Endothelial cell of umbilical vein (primary cell): ENCODE data around the gene TMEM114. TPM values are rescaled to one million over a fixed set of nuclear protein-coding genes. Genes with fewer than 3 reads are reported as not detected.

Experiments used
- BruUV-seq: library from RNA; stranded (reverse); fragments of 400-500 nt; replicated peaks from 2 replicates; lab custom pipeline; 2021; lab: Mats Ljungman, UMichigan
- CTCF ChIA-PET: fragments of 300-600, 350-600 bp; sonication (Branson Sonifier 250); formaldehyde crosslinking; loops from one replicate; lab custom pipeline; 2021; ENCODE audit warnings: antibody characterized with exemption, inconsistent platforms; lab: Charles Lee
- POLR2A ChIA-PET: fragments of 300-600, 350-600 bp; sonication (Branson Sonifier 250); formaldehyde crosslinking; loops from one replicate; lab custom pipeline; 2021; ENCODE audit warnings: antibody characterized with exemption, inconsistent platforms; lab: Charles Lee
- DNase-seq: peaks from one replicate; pipeline ENCODE4 v3.0.0-alpha.2; 2011; ENCODE audit warnings: low read depth, low spot score
- FAIRE-seq: peaks from 2 replicates; lab custom pipeline; 2011; peaks lifted over from hg19 to GRCh38; lab: Jason Lieb, UNC
- H2AFZ ChIP-seq: 2 replicates; pipeline ENCODE4 v1.6.0; 2012; ENCODE audit warnings: low read depth, low read length, control low read depth, inconsistent platforms
- H3K27ac ChIP-seq: 2 replicates; pipeline ENCODE4 v1.5.1; 2011; ENCODE audit warnings: low read depth, mild to moderate bottlenecking, control low read depth, low read length, moderate library complexity; ENCODE audit not compliant: insufficient read depth
- H3K27me3 ChIP-seq, 2 experiments: 2 replicates each; pipeline versions ENCODE4 v1.6.0 to v1.6.1; 2011; ENCODE audit warnings: low read length in 2 of 2, mixed read lengths in 1 of 2; ENCODE audit not compliant: control insufficient read depth in 2 of 2, insufficient read depth in 2 of 2
- H3K36me3 ChIP-seq, 2 experiments: 2 replicates in 1 of 2; 3 replicates in 1 of 2; pipeline ENCODE4 v1.5.1; 2011; ENCODE audit warnings: low read length in 2 of 2, mild to moderate bottlenecking in 1 of 2, moderate library complexity in 1 of 2; ENCODE audit not compliant: control insufficient read depth in 2 of 2, insufficient read depth in 2 of 2; ENCODE audit errors: extremely low read depth in 1 of 2
- H3K4me1 ChIP-seq: 3 replicates; pipeline ENCODE4 v1.5.1; 2011; ENCODE audit warnings: mild to moderate bottlenecking, low read length; ENCODE audit not compliant: control insufficient read depth, insufficient read depth; ENCODE audit errors: extremely low read depth
- H3K4me2 ChIP-seq: 2 replicates; pipeline ENCODE4 v1.6.1; 2011; ENCODE audit warnings: low read length, control low read depth, mixed read lengths; ENCODE audit not compliant: insufficient read depth
- H3K4me3 ChIP-seq, 3 experiments: fragments of 200-600 bp in 1 of 3; sonication (generic), shearing (Covaris generic) in 1 of 3; replicated peaks in 1 of 3; 2 replicates each; pipeline ENCODE4 v1.5.1; 2011 to 2016; ENCODE audit warnings: control low read depth in 3 of 3, low read length in 3 of 3, mild to moderate bottlenecking in 2 of 3, inconsistent platforms in 1 of 3, low read depth in 1 of 3, moderate library complexity in 1 of 3; ENCODE audit not compliant: insufficient read depth in 1 of 3
- H3K79me2 ChIP-seq: 2 replicates; pipeline ENCODE4 v1.6.0; 2012; ENCODE audit warnings: low read length, inconsistent platforms; ENCODE audit not compliant: control insufficient read depth, insufficient read depth
- H3K9ac ChIP-seq: replicated peaks from 2 replicates; pipeline ENCODE3; 2011; ENCODE audit warnings: low read length, control low read depth; ENCODE audit not compliant: insufficient read depth; ENCODE audit errors: extremely low read depth
- H3K9me1 ChIP-seq: replicated peaks from 3 replicates; pipeline ENCODE4 v1.6.0; 2011; ENCODE audit warnings: mild to moderate bottlenecking, low read length; ENCODE audit not compliant: control insufficient read depth, insufficient read depth; ENCODE audit errors: extremely low read depth
- H3K9me3 ChIP-seq: replicated peaks from 2 replicates; pipeline ENCODE4 v1.5.1; 2012; ENCODE audit warnings: low read length, inconsistent platforms; ENCODE audit not compliant: control insufficient read depth, insufficient read depth
- H4K20me1 ChIP-seq: replicated peaks from 2 replicates; pipeline ENCODE3; 2011; ENCODE audit warnings: mild to moderate bottlenecking, low read length; ENCODE audit not compliant: control insufficient read depth, insufficient read depth; ENCODE audit errors: extremely low read depth
- CTCF ChIP-seq, 2 donors: IDR thresholded peaks; 1 replicate in 1 of 2; 2 replicates in 1 of 2; pipeline ENCODE4 v1.5.1; 2011; ENCODE audit warnings: low read length in 2 of 2, mild to moderate bottlenecking in 2 of 2, moderate library complexity in 2 of 2, control low read depth in 1 of 2, inconsistent platforms in 1 of 2, low read depth in 1 of 2; ENCODE audit not compliant: insufficient read depth in 1 of 2; ENCODE audit errors: extremely low read depth in 1 of 2
- EZH2 ChIP-seq: IDR thresholded peaks from 2 replicates; pipeline ENCODE4 v1.6.1; 2012; ENCODE audit warnings: borderline replicate concordance, low read depth, mild to moderate bottlenecking, moderate library complexity, low read length, inconsistent platforms; ENCODE audit not compliant: severe bottlenecking
- FOS ChIP-seq: IDR thresholded peaks from 2 replicates; pipeline ENCODE4 v1.6.1; 2011; ENCODE audit warnings: mild to moderate bottlenecking, low read length, moderate library complexity, borderline replicate concordance; ENCODE audit not compliant: insufficient read depth
- GATA2 ChIP-seq: IDR thresholded peaks from 2 replicates; pipeline ENCODE4 v1.7.0; 2011; ENCODE audit warnings: low read depth, mild to moderate bottlenecking, moderate library complexity, mixed read lengths, low read length; ENCODE audit not compliant: insufficient read length, insufficient read depth
- JUN ChIP-seq: IDR thresholded peaks from 2 replicates; pipeline ENCODE4 v1.6.1; 2011; ENCODE audit warnings: borderline replicate concordance, low read depth; ENCODE audit not compliant: insufficient read length, insufficient read depth
- MAX ChIP-seq: IDR thresholded peaks from 2 replicates; pipeline ENCODE4 v1.6.1; 2011; ENCODE audit not compliant: insufficient read depth, insufficient read length
- MYC ChIP-seq: IDR thresholded peaks from one replicate; pipeline ENCODE4 v1.6.1; 2011; ENCODE audit warnings: mild to moderate bottlenecking, low read depth, low read length
- POLR2A ChIP-seq: IDR thresholded peaks from 2 replicates; pipeline ENCODE4 v1.6.1; 2012; ENCODE audit warnings: low read depth, mild to moderate bottlenecking, control low read depth, low read length
- dilution Hi-C: fragments of 300-500 bp; cut with MboI; formaldehyde crosslinking; loops from one replicate; pipeline ENCODE4 v1.15.0; 2019; ENCODE audit warnings: low sequenced_read_pairs; ENCODE audit not compliant: extremely low pct_ligation_motif_present
- intact Hi-C: fragments of 100-400 bp; cut with micrococcal nuclease; formaldehyde crosslinking; loops from one replicate; pipeline ENCODE4 v1.10.0; 2022
- polyA plus RNA-seq, 4 experiments: library from polyadenylated mRNA; depleted of rRNA in 3 of 4; stranded (reverse) in 3 of 4; unstranded in 1 of 4; fragments of >200 nt; gene quantifications; 2 replicates each; pipeline versions ENCODE4 v1.2.1 to v1.2.3, GENCODE V29; 2011 to 2012; ENCODE audit warnings: missing spikeins in 1 of 4
- total RNA-seq: library from RNA; stranded (reverse); gene quantifications from 2 replicates; pipeline ENCODE4 v1.2.3, GENCODE V29; 2021

The TMEM114 gene
- total and polyA plus RNA-seq, 2 donors (not counting 3 experiments of a cell fraction or from before 2014, with no cell fraction given), result not detected

DNA sequence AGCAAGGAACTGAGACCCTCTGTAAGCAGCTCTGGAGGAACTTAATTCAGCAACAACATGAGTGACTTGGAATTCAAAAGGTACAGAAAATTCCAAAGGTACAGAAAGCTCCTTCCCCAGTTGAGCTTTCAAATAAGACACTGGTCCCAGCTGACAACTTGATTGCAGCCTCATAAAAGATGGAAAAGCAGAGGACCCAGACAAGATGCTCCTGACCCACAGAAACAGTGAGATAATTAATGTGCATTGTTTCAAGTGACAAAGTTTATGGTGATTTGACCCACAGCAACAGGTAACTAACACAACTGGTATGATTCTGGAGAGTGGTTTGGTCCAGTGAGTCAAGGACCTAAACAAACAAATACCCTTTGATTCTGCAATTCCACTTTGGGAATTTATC is 15.2 kb upstream of the TMEM114 start:
- no peak overlapping the region for H3K4me2 ChIP-seq
- FAIRE-seq (no peak), DNase-seq (no peak)
- intact Hi-C loops, result no loop called here
- H4K20me1 ChIP-seq, result no peaks in the 10 kb centered on the region
- no peaks in the 10 kb centered on the region for H3K9me1 ChIP-seq
- H3K9ac ChIP-seq, result no peak overlapping the region
- no TSS peak for BruUV-seq
- no peaks in the 10 kb centered on the region for H3K79me2 ChIP-seq
- no peak overlapping the region for H3K4me3 ChIP-seq
- ChIA-PET CTCF (no interaction called here), POLR2A (no interaction called here)
- no peaks in the 10 kb centered on the region for H3K36me3 ChIP-seq
- H2AFZ ChIP-seq, result no peak overlapping the region
- no peaks in the 10 kb centered on the region for H3K27me3 ChIP-seq
- H3K9me3 ChIP-seq, result no peaks in the 10 kb centered on the region
- dilution Hi-C loops, result no loop called here
- TF ChIP-seq MAX (no peak), FOS (no peak), GATA2 (no peak), MYC (no peak), JUN (no peak)
- H3K4me1 ChIP-seq, result no peaks in the 10 kb centered on the region
- H3K27ac ChIP-seq, result no peak overlapping the region

DNA sequence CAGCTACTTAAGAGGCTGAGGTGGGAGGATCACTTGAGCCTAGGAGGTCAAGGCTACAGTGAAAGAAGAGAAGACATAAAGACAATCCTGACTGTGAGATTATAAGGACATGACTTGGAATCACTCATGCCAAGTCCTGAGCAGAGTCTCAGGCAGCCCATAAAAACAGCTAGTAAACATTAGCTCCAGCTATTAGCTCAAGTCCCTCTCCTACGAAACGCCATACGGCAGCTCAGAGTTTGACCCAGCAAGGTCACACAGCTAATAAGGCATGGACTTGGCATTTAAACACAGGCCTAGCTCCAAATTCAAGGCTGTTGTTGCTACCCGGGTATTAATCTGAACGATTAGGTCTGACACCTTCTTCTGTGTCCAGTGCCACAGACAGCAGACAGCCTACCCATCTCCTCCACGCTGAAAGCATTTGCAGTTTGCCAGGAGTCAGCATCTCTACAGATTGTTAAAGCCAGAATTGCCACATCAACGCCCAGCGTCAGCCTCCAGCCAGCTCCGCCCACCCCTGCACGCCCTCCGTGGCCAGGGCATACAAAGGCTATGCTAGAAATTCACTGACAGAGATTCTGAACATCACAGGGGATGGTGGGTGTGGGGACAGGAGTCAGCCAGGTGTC is 9.9 kb upstream of the TMEM114 start:
- H2AFZ ChIP-seq, result no peak overlapping the region
- dilution Hi-C loops (no loop called here), intact Hi-C loops (no loop called here)
- DNase-seq, result no peak
- H3K9ac ChIP-seq, result no peak overlapping the region
- H3K4me3 ChIP-seq, result no peak overlapping the region
- CTCF ChIA-PET, result no interaction called here
- FAIRE-seq, result no peak
- H3K79me2 ChIP-seq, result no peaks in the 10 kb centered on the region
- H3K27ac ChIP-seq, result no peak overlapping the region
- TF ChIP-seq POLR2A, result no peak
- TF ChIP-seq GATA2, result no peak
- TF ChIP-seq MAX, result no peak
- no peak for TF ChIP-seq CTCF (IDR thresholded peaks at IDR 0.05; ENCODE audit: extremely low read depth in 1 of 2, insufficient read depth in 1 of 2, low read depth in 1 of 2, low read length in 2 of 2)
- TF ChIP-seq JUN, result no peak
- no peak for TF ChIP-seq FOS
- TF ChIP-seq MYC, result no peak
- no peak for TF ChIP-seq EZH2
- no TSS peak for BruUV-seq
- no peaks in the 10 kb centered on the region for H3K4me1 ChIP-seq
- no peaks in the 10 kb centered on the region for H3K9me3 ChIP-seq
- no peaks in the 10 kb centered on the region for H3K27me3 ChIP-seq
- H3K9me1 ChIP-seq, result no peaks in the 10 kb centered on the region
- H3K36me3 ChIP-seq, result no peaks in the 10 kb centered on the region
- POLR2A ChIA-PET, result no interaction called here
- H4K20me1 ChIP-seq, result no peaks in the 10 kb centered on the region
- no peak overlapping the region for H3K4me2 ChIP-seq
